ENCODE results near the gene NME3. TPM values are rescaled to one million over a fixed set of nuclear protein-coding genes. Genes with fewer than 3 reads are reported as not detected.
A peak's percentile ranks its signal among the peaks of the same experiment; 100 is the strongest.

Gene NME3
- total RNA-seq, 1 donor from 2014 or later = 31.7 TPM

DNA sequence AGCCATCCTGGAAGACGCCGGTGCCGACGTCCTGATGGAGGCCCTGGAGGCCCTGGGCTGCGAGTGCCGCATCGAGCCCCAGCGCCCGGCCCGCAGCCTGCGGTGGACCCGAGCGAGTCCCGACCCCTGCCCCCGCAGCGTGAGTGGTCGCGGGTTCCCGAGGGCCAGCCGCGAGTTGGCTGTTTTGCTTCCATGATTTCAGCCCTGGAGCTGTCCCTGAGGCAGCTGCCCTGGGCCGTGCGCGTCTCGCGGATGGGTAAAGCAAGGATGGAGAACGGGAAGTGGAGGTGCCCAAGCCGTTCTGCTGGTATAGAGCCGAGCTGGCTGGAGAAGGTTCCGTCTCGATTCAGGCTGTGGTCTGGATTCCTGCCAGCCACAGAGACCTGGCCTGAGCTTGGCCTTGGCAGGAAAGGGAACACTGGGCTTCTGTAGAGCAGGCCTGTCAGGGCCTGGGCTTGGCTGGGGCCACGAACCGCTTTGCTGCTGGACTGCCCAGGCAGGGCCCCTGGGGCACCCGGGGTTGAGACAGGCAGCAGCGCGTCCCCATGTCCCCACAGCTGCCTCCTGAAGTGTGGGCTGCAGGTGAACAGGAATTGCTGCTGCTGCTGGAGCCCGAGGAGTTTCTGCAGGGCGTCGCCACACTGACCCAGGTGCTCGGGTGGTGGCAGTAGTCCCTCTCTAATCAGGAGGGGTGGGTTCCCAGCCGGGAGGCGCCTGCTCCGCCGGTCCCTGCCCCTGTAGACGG is 2.5 kb upstream of the NME3 start:
- no peak for DNase-seq (ENCODE audit: low spot score)
- intact Hi-C loops (cut with DNase I) = loop anchor here (5.0 kb wide), 1 partner anchor 67 kb away; the partner anchor contains the start of gene MAPK8IP3

GRCh38 chr16:1772908-1773702 is 1.8 kb upstream of the NME3 start, which contains the start of gene MRPS34:
Gene MRPS34, minus strand, starts transcription at chr16:1773134. Its CDS starts 15 bp downstream, at chr16:1773119.
- intact Hi-C loops (cut with DNase I) = loop anchor here (5.0 kb wide), 1 partner anchor 66 kb away; the partner anchor contains the start of gene MAPK8IP3
- peak; percentile 91 for DNase-seq (ENCODE audit: low spot score)

DNA sequence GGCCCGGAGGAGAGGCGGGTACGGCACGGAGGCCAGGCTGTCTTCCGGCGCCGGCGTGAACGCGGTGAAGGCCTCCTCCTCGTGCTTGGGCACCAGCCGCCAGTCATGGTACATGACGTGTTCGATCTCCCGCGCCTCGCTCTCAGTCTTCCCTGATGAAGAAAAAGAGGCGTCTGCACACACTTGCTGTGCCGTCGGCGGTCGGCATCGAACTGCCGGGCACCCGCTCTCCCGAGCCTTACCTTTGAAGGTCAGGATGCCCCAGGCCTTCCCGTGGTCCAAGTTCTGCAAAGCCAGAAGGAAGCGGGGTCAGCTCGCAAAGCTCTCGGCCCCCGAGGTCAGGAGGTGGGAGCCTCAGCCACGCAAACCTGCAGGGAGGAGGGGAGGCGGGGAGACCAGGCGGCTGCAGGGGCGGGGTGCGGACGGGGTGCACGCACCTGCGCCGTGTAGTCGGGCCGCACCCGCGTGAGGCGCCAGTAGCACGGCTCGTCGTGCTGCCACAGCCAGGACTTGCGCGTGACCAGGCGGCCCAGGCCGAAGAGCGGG is 1.1 kb upstream of the NME3 start, which contains the start of gene EME2:
EME2 (plus strand) TSS at position 449 of the 546 bp plus-strand sequence. CDS start 418 bp downstream, outside the sequence.
- no peak for DNase-seq (ENCODE audit: low spot score)
- intact Hi-C loops (cut with DNase I) = loop anchor here (5.0 kb wide), 1 partner anchor 65 kb away; the partner anchor contains the start of gene MAPK8IP3

DNA sequence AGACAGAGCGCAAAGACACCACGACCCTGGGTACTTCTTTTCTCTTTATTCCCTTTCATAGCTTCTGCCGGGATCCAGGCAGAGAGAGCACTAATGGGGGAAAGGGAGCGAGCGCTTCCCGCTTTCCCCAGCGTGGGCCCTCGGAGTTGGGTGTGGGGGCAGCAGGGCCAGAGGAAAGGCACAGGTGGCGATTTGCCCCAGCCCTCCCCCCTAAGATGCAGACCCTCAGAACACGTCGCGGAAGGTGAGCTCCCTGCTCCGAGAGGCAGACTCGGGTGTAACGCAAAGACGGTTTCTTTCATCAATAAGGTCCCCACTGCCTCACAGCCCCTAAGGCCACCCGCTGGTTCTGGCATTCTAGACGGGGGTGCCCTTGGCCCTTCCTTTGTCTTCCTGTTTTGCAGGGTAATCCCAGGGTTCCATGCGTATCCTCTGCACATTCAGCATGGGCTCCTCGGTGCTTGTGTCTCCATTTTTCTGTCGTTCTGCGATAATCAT is 570 bp upstream of the NME3 start:
- intact Hi-C loops (cut with DNase I) = loop anchor here (5.0 kb wide), 1 partner anchor 65 kb away; the partner anchor contains the start of gene MAPK8IP3
- no peak for DNase-seq (ENCODE audit: low spot score)

DNA sequence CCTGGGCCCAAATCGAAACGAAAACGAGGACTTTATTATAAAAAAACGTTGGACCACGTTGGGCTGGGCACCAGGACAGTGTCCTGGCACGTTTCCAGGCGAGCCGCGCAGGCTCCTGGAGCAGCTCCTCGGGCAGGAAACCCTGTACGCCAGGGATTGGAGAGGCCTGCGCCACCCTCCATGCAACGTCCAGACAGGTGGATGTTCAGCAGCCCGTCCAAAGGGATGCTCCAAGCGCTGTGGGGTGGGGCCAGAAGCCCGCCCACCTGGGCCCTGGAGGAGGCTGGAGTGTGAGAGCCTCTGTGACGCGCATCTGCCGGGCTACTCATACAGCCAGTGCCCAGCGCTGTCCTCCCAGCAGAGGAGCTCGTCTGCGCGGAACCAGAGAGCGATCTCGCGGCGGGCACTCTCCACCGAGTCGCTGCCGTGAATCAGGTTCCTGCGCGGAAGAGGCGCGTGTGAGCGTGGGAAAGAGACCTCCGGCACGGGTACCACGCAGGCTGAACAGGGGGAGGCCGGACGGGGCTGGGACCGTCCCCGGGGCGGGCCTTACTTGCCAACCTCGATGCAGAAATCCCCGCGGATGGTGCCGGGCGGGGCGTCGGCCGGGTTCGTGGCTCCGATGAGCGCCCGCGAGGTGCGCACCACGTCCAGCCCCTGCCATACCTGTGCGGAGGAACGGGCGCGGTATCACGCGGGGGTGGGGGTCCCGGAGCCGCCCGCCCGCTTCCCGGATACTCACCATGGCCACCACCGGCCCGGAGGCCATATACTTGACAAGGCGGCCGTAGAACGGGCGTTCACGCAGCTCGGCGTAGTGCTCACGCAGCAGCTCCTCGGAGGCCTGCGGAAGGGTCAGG is 785 bp downstream of the NME3 start:
- intact Hi-C loops (cut with DNase I) = loop anchor here (5.0 kb wide), 1 partner anchor 63 kb away; the partner anchor contains the start of gene MAPK8IP3

GRCh38 chr16:1769402-1770300 is 1.7 kb downstream of the NME3 start:
- intact Hi-C loops (cut with DNase I) = loop anchor here (5.0 kb wide), 1 partner anchor 62 kb away; the partner anchor contains the start of gene MAPK8IP3
- no peak for DNase-seq (ENCODE audit: low spot score)

More for the DNA sequence above, 785 bp downstream of the NME3 start:
- no peak for DNase-seq (ENCODE audit: low spot score)

DNA sequence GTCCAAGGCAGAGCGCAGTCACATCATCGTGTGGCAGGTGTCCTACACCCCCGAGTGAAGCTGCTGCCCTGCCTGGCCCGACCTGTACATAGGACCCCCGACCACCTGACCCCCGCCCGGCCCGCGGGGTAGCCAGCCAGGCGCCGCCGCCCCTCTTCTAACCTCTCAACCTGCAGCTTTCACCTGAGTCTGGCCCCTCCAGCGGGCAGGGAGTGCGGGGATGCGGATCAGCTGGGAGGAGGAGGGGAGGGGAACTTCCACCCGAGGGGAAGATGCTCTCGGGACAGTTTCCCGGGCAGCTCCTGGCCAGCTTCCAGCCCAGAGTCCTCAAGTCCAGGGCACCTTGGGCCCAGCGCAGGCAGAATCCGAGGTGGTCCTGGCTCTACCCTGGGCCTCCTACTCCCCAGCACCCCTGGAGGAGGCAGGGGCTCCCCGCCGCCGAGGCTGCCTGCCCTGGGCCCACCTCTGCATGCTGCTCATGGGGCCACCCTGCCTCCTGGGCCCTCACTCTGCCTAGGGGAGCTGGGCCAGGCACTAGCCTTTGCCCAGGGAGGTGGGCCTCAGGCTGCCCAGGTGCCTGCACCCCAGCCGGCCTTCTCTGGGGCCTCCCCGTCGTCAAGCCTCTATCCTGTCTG is 2.5 kb downstream of the NME3 start:
- DNase-seq (ENCODE audit: low spot score) = no peak
- intact Hi-C loops (cut with DNase I) = no loop called here

DNA sequence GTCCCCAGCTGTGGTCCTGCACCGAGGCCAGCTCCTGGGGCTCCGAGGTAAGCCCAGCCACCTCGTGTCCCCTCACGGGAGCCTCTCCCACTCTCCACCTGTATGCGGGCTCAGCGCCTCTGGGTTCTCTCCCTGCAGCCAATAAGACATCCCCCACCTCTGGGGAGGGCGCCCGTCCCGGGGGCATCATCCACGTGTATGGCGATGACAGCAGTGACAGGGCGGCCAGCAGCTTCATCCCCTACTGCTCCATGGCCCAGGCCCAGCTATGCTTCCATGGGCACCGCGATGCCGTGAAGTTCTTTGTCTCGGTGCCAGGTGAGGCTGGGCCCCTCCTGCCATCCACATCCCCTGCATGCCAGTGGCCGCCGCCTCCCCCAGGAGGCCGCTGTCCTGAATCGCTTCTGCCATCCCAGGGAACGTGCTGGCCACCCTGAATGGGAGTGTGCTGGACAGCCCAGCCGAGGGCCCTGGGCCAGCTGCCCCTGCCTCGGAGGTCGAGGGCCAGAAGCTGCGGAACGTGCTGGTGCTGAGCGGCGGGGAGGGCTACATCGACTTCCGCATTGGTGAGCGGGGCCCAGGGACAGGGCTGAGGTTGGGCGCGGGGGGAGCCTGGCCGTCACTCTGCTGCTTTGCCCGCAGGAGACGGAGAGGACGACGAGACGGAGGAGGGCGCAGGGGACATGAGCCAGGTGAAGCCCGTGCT is 3.1 kb downstream of the NME3 start:
- intact Hi-C loops (cut with DNase I) = no loop called here
- no peak for DNase-seq (ENCODE audit: low spot score)

- DNase-seq (ENCODE audit: low spot score) = no peak
- intact Hi-C loops (cut with DNase I) = no loop called here
Measured at GRCh38 chr16:1767116-1767994, 4.0 kb downstream of the NME3 start.

GRCh38 chr16:1766701-1767100 is 4.6 kb downstream of the NME3 start:
- intact Hi-C loops (cut with DNase I) = no loop called here

DNA sequence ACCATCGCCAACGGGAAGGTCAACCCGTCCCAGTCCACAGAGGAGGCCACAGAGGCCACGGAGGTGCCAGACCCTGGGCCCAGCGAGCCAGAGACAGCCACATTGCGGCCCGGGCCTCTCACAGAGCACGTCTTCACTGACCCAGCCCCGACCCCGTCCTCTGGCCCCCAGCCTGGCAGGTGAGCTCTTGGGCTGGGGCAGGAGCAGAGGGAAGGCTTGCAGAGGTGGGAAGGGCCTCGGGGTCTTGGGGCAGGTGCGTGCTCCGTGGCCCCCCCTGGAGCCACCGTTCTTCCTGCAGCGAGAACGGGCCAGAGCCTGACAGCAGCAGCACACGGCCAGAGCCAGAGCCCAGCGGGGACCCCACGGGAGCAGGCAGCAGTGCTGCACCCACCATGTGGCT is 5.1 kb downstream of the NME3 start:
- intact Hi-C loops (cut with DNase I) = no loop called here
- no peak for DNase-seq (ENCODE audit: low spot score)

More at GRCh38 chr16:1766701-1767100, 4.6 kb downstream of the NME3 start:
- no peak for DNase-seq (ENCODE audit: low spot score)

DNA sequence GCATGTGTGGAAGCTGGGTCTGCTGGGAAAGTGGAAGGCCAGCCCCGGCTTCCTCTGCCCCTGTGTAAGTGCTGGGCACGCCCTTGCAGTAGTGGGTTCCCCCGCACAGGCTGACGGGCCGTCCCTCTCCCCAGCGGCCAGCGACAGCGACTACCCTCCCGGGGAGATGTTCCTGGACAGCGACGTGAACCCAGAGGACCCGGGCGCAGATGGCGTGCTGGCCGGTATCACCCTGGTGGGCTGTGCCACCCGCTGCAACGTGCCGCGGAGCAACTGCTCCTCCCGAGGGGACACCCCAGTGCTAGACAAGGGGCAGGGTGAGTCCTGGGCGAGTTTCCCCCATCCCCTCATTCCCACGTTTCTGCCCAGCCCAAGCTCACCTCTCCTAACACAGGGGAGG is 5.5 kb downstream of the NME3 start:
- intact Hi-C loops (cut with DNase I) = no loop called here
- no peak for DNase-seq (ENCODE audit: low spot score)

GRCh38 chr16:1764971-1765370 is 6.4 kb downstream of the NME3 start:
- intact Hi-C loops (cut with DNase I) = no loop called here

GRCh38 chr16:1763521-1764511 is 7.5 kb downstream of the NME3 start:
- intact Hi-C loops (cut with DNase I) = no loop called here
- no peak for DNase-seq (ENCODE audit: low spot score)

More at GRCh38 chr16:1764971-1765370, 6.4 kb downstream of the NME3 start:
- no peak for DNase-seq (ENCODE audit: low spot score)
